ENCODE data around the gene CFB.

The CFB gene

DNA sequence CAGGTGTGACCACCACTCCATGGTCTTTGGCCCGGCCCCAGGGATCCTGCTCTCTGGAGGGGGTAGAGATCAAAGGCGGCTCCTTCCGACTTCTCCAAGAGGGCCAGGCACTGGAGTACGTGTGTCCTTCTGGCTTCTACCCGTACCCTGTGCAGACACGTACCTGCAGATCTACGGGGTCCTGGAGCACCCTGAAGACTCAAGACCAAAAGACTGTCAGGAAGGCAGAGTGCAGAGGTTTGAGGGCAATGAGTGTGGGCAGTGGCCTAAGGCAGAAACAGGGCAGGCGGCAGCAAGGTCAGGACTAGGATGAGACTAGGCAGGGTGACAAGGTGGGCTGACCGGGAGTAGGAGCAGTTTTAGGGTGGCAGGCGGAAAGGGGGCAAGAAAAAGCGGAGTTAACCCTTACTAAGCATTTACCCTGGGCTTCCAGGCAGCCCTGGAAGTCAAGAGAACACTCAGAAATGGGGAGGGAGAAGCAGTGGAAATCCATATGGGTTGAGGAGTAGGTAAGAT lies 533 bp downstream of the CFB start:
- TF ChIP-seq, protein P1, sequence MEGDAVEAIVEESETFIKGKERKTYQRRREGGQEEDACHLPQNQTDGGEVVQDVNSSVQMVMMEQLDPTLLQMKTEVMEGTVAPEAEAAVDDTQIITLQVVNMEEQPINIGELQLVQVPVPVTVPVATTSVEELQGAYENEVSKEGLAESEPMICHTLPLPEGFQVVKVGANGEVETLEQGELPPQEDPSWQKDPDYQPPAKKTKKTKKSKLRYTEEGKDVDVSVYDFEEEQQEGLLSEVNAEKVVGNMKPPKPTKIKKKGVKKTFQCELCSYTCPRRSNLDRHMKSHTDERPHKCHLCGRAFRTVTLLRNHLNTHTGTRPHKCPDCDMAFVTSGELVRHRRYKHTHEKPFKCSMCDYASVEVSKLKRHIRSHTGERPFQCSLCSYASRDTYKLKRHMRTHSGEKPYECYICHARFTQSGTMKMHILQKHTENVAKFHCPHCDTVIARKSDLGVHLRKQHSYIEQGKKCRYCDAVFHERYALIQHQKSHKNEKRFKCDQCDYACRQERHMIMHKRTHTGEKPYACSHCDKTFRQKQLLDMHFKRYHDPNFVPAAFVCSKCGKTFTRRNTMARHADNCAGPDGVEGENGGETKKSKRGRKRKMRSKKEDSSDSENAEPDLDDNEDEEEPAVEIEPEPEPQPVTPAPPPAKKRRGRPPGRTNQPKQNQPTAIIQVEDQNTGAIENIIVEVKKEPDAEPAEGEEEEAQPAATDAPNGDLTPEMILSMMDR (IDR thresholded peaks at IDR 0.05; ENCODE audit: insufficient read depth, low read length, missing control alignments), result no peak
- no peak for DNase-seq (ENCODE audit: low read depth, low spot score)
- ChIA-PET CTCF (interaction anchor here (1.1 to 1.6 kb wide), 2 partner anchors 11 kb away, joined by 4 to 5 read pairs; no protein-coding TSS in a partner anchor), POLR2A (interaction anchor here (0.8 kb wide), 1 partner anchor 22 kb away, joined by 3 read pairs; no protein-coding TSS in a partner anchor)
- H3K4me3 ChIP-seq (ENCODE audit: low read depth, low read length), result no peak overlapping the region

DNA sequence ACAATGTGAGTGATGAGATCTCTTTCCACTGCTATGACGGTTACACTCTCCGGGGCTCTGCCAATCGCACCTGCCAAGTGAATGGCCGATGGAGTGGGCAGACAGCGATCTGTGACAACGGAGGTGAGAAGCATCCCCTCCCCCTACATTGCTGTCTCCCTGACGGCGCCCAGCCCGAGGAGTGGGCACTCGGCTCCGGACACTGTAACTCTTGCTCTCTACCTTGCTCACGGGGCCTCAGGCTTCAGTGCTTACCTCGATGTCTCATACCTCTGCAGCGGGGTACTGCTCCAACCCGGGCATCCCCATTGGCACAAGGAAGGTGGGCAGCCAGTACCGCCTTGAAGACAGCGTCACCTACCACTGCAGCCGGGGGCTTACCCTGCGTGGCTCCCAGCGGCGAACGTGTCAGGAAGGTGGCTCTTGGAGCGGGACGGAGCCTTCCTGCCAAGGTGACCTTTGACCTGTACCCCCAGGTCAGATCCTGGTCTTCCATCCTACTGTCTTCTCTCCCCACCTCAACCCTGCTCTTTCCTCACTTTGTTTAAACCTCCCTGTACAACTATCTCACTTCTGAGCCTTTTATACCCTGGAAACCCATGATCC lies 1.3 kb downstream of the CFB start:
- POLR2A ChIA-PET, result no interaction called here
- no peak overlapping the region for H3K4me3 ChIP-seq (ENCODE audit: low read depth, low read length)
- no peak for DNase-seq (ENCODE audit: low read depth, low spot score)
- TF ChIP-seq, protein P1 (IDR thresholded peaks at IDR 0.05; ENCODE audit: insufficient read depth, low read length, missing control alignments), result no peak
- CTCF ChIA-PET, result interaction anchor here (0.8 to 7.4 kb wide), 3 partner anchors 7 to 67 kb away, joined by 3 to 94 read pairs (median 3); no protein-coding TSS in a partner anchor

DNA sequence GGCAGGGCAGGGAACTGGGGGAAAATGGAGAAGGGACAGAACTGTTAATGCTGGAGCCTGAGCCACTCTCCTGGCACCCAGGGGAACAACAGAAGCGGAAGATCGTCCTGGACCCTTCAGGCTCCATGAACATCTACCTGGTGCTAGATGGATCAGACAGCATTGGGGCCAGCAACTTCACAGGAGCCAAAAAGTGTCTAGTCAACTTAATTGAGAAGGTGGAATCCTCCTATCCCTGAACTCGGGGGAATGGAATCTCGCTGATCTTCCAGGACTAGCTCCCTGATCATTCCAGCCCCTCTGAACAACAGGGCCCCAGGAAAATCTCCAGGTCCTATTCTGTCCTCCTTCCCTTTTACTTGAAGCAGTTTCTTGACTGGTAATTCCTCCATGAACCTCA lies 2.0 kb downstream of the CFB start:
- TF ChIP-seq, protein P1 (IDR thresholded peaks at IDR 0.05; ENCODE audit: insufficient read depth, low read length, missing control alignments), result no peak
- no peak overlapping the region for H3K4me3 ChIP-seq (ENCODE audit: low read depth, low read length)
- no peak for DNase-seq (ENCODE audit: low read depth, low spot score)
- ChIA-PET CTCF (interaction anchor here (0.8 to 7.4 kb wide), 3 partner anchors 7 to 68 kb away, joined by 3 to 94 read pairs (median 3); no protein-coding TSS in a partner anchor), POLR2A (interaction anchor here (0.6 kb wide), 1 partner anchor 129 kb away, joined by 3 read pairs; no protein-coding TSS in a partner anchor)

DNA sequence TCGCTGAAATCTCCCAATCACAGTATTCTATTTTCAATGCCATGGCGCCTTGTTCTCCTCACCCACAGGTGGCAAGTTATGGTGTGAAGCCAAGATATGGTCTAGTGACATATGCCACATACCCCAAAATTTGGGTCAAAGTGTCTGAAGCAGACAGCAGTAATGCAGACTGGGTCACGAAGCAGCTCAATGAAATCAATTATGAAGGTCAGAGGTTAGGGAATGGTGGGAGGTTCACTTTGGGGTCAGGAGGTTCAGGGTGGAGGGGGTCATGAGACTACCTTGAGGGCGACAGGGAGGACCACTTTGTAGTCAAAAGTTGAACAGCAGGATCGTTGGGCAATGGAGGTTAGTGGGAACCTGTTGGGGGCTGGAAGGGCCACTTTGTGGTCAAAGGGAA lies 2.4 kb downstream of the CFB start:
- CTCF ChIA-PET, result interaction anchor here (0.8 to 7.4 kb wide), 3 partner anchors 8 to 68 kb away, joined by 3 to 94 read pairs (median 3); no protein-coding TSS in a partner anchor
- no peak overlapping the region for H3K4me3 ChIP-seq (ENCODE audit: low read depth, low read length)
- TF ChIP-seq, protein P1 (IDR thresholded peaks at IDR 0.05; ENCODE audit: insufficient read depth, low read length, missing control alignments), result no peak
- POLR2A ChIA-PET, result interaction anchor here (0.6 to 1.2 kb wide), 4 partner anchors 10 to 130 kb away, joined by 3 to 6 read pairs (median 4); partner anchors contain the start of genes EHMT2, NELFE and SKIC2
- no peak for DNase-seq (ENCODE audit: low read depth, low spot score)

DNA sequence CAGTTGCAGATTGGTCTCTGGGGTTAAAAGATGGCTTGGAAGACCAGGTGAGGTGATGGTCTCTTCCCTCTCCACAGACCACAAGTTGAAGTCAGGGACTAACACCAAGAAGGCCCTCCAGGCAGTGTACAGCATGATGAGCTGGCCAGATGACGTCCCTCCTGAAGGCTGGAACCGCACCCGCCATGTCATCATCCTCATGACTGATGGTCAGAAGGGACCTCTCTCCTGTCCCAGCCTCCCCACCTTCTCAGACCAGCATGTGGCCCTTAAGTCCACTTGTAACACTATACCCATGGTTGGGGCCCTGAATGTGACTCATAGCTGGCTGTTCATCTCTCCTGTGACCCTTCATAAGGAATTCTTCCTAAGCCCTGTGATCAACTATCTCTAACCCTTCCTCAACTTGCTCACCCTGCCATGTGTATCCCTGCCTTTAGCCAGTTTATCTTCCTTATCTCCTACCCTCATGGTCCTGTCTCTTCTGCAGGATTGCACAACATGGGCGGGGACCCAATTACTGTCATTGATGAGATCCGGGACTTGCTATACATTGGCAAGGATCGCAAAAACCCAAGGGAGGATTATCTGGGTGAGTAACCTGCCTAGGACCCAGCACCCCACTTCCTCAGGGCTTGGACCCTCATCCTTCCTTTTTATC lies 3.0 kb downstream of the CFB start:
- ChIA-PET CTCF (interaction anchor here (7.4 kb wide), 1 partner anchor 8 kb away, joined by 94 read pairs; no protein-coding TSS in a partner anchor), POLR2A (interaction anchor here (0.6 to 1.2 kb wide), 4 partner anchors 10 to 327 kb away, joined by 3 to 6 read pairs (median 4); partner anchors contain the start of genes EHMT2, NELFE and SKIC2)
- H3K4me3 ChIP-seq (ENCODE audit: low read depth, low read length), result no peak overlapping the region
- no peak for DNase-seq (ENCODE audit: low read depth, low spot score)
- TF ChIP-seq, protein P1 (IDR thresholded peaks at IDR 0.05; ENCODE audit: insufficient read depth, low read length, missing control alignments), result no peak

Data from AG04449 (cell line).